DOHH2 (cell line): ENCODE data around the gene ATP6V0B.

Experiments
- H3F3A ChIP-seq: fragments of 200-600 bp; sonication (generic), shearing (Covaris generic); 2 replicates; pipeline ENCODE4 v1.6.0; 2016; ENCODE audit warnings: antibody characterized with exemption, mild to moderate bottlenecking; ENCODE audit not compliant: control insufficient read depth, insufficient read depth
- H3K27ac ChIP-seq: fragments of 200-600 bp; sonication (generic); 2 replicates; pipeline ENCODE4 v1.5.1; 2014; ENCODE audit warnings: low read depth, mild to moderate bottlenecking, low read length, moderate library complexity
- H3K27me3 ChIP-seq: fragments of 200-600 bp; sonication (generic); 2 replicates; pipeline ENCODE4 v1.6.1; 2014; ENCODE audit warnings: mild to moderate bottlenecking, low read length, mixed read lengths; ENCODE audit not compliant: control insufficient read depth
- H3K36me3 ChIP-seq: fragments of 200-600 bp; sonication (generic); 2 replicates; pipeline ENCODE4 v1.6.1; 2014; ENCODE audit warnings: mild to moderate bottlenecking, low read length, moderate library complexity, mixed read lengths; ENCODE audit not compliant: control insufficient read depth
- H3K4me1 ChIP-seq: fragments of 200-600 bp; sonication (generic); 2 replicates; pipeline ENCODE4 v1.6.1; 2014; ENCODE audit warnings: mild to moderate bottlenecking, low read length, mixed read lengths; ENCODE audit not compliant: control insufficient read depth
- H3K4me2 ChIP-seq: fragments of 200-600 bp; sonication (generic); 2 replicates; pipeline ENCODE4 v1.6.0; 2014; ENCODE audit warnings: mild to moderate bottlenecking, low read length, moderate library complexity
- H3K4me3 ChIP-seq: fragments of 200-600 bp; sonication (generic); 2 replicates; pipeline ENCODE4 v1.5.1; 2014; ENCODE audit warnings: mild to moderate bottlenecking, low read length, mixed read lengths
- H3K79me2 ChIP-seq: fragments of 200-600 bp; sonication (generic); 2 replicates; pipeline ENCODE4 v1.6.1; 2014; ENCODE audit warnings: mild to moderate bottlenecking, low read length, mixed read lengths; ENCODE audit not compliant: control insufficient read depth
- H3K9me2 ChIP-seq: fragments of 200-600 bp; sonication (generic); replicated peaks from 2 replicates; pipeline ENCODE4 v1.6.1; 2014; ENCODE audit warnings: mild to moderate bottlenecking, low read length, mixed read lengths; ENCODE audit not compliant: control insufficient read depth
- H3K9me3 ChIP-seq: fragments of 200-600 bp; sonication (generic); 2 replicates; pipeline ENCODE4 v1.6.1; 2014; ENCODE audit warnings: antibody characterized with exemption, low read length, mixed read lengths; ENCODE audit not compliant: control insufficient read depth, insufficient read depth
- H4K20me1 ChIP-seq: fragments of 200-600 bp; sonication (generic); 2 replicates; pipeline ENCODE4 v1.6.0; 2014; ENCODE audit warnings: low read depth, mild to moderate bottlenecking, antibody characterized with exemption, low read length, moderate library complexity; ENCODE audit not compliant: control insufficient read depth, insufficient read depth
- CTCF ChIP-seq: fragments of 200-600 bp; sonication (generic); IDR thresholded peaks from one replicate; pipeline ENCODE4 v1.5.1; 2014; ENCODE audit warnings: antibody characterized with exemption, mild to moderate bottlenecking, low read depth, low read length; ENCODE audit not compliant: poor library complexity, severe bottlenecking
- EZH2phosphoT487 ChIP-seq: fragments of 200-600 bp; sonication (generic); IDR thresholded peaks from 2 replicates; pipeline ENCODE4 v1.6.1; 2017; ENCODE audit warnings: borderline replicate concordance, mild to moderate bottlenecking, antibody characterized with exemption, low read length, moderate library complexity, mixed read lengths

ATP6V0B gene

GRCh38 chr1:43954036-43954435, 20.7 kb upstream of the ATP6V0B start:
- H3K27ac ChIP-seq: no peak overlapping the region
- peaks cover 24% of the 10 kb centered on the region for H3K79me2 ChIP-seq
- no peak overlapping the region for H3K4me3 ChIP-seq
- peaks cover 40% of the 10 kb centered on the region for H3K36me3 ChIP-seq
- no peak for TF ChIP-seq EZH2phosphoT487
- TF ChIP-seq CTCF: no peak
- no peaks in the 10 kb centered on the region for H3K9me3 ChIP-seq
- no peaks in the 10 kb centered on the region for H4K20me1 ChIP-seq
- H3K9me2 ChIP-seq: no peaks in the 10 kb centered on the region
- no peak overlapping the region for H3K4me2 ChIP-seq
- no peaks in the 10 kb centered on the region for H3K27me3 ChIP-seq
- H3F3A ChIP-seq: no peaks in the 10 kb centered on the region
- H3K4me1 ChIP-seq: no peaks in the 10 kb centered on the region

GRCh38 chr1:43956234-43956633, 18.5 kb upstream of the ATP6V0B start:
- H3K4me1 ChIP-seq: no peaks in the 10 kb centered on the region
- H3F3A ChIP-seq: no peaks in the 10 kb centered on the region
- no peaks in the 10 kb centered on the region for H3K9me2 ChIP-seq
- H3K27ac ChIP-seq: no peak overlapping the region
- no peak overlapping the region for H3K4me2 ChIP-seq
- H3K27me3 ChIP-seq: no peaks in the 10 kb centered on the region
- H3K36me3 ChIP-seq: peaks cover 27% of the 10 kb centered on the region
- no peak overlapping the region for H3K4me3 ChIP-seq
- H3K9me3 ChIP-seq: no peaks in the 10 kb centered on the region
- peaks cover 19% of the 10 kb centered on the region for H3K79me2 ChIP-seq
- H4K20me1 ChIP-seq: no peaks in the 10 kb centered on the region
- no peak for TF ChIP-seq EZH2phosphoT487
- TF ChIP-seq CTCF: no peak

- no peaks in the 10 kb centered on the region for H3K4me1 ChIP-seq
- TF ChIP-seq EZH2phosphoT487 (no peak), CTCF (no peak)
Measured at GRCh38 chr1:43957407-43958040, 17.2 kb upstream of the ATP6V0B start.

More at GRCh38 chr1:43957407-43958040, 17.2 kb upstream of the ATP6V0B start:
- Histone ChIP-seq H3K9me3 (no peaks in the 10 kb centered on the region), H3F3A (no peaks in the 10 kb centered on the region), H3K27ac (no peak overlapping the region), H4K20me1 (no peaks in the 10 kb centered on the region), H3K4me3 (no peak overlapping the region), H3K27me3 (no peaks in the 10 kb centered on the region), H3K36me3 (peaks cover 29% of the 10 kb centered on the region), H3K79me2 (peaks cover 12% of the 10 kb centered on the region), H3K4me2 (no peak overlapping the region), H3K9me2 (no peaks in the 10 kb centered on the region)
